ENCODE data around the gene FANCG.

DNA sequence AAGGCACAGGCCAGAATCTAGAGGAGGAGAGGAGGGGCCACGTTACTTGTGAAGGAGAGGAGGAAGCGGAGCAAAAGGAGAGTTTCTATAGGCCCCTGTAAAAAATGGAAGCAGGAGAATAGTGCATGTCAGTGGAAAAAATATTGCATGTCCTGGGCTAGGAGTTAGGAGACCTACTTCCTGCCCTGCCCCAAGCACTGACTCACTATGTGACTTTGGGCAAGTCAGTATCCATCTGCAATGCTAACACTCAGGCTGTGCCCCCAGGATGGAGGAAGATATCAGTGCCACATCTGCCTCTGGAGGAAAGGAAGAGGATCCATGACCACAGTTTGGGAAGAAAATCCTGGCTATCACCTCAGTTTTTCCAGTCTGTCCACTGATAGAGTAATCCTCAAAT lies 9.7 kb upstream of the FANCG start:
- TF ChIP-seq, protein P1, sequence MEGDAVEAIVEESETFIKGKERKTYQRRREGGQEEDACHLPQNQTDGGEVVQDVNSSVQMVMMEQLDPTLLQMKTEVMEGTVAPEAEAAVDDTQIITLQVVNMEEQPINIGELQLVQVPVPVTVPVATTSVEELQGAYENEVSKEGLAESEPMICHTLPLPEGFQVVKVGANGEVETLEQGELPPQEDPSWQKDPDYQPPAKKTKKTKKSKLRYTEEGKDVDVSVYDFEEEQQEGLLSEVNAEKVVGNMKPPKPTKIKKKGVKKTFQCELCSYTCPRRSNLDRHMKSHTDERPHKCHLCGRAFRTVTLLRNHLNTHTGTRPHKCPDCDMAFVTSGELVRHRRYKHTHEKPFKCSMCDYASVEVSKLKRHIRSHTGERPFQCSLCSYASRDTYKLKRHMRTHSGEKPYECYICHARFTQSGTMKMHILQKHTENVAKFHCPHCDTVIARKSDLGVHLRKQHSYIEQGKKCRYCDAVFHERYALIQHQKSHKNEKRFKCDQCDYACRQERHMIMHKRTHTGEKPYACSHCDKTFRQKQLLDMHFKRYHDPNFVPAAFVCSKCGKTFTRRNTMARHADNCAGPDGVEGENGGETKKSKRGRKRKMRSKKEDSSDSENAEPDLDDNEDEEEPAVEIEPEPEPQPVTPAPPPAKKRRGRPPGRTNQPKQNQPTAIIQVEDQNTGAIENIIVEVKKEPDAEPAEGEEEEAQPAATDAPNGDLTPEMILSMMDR (IDR thresholded peaks at IDR 0.05) = no peak
- TF ChIP-seq, protein P2, sequence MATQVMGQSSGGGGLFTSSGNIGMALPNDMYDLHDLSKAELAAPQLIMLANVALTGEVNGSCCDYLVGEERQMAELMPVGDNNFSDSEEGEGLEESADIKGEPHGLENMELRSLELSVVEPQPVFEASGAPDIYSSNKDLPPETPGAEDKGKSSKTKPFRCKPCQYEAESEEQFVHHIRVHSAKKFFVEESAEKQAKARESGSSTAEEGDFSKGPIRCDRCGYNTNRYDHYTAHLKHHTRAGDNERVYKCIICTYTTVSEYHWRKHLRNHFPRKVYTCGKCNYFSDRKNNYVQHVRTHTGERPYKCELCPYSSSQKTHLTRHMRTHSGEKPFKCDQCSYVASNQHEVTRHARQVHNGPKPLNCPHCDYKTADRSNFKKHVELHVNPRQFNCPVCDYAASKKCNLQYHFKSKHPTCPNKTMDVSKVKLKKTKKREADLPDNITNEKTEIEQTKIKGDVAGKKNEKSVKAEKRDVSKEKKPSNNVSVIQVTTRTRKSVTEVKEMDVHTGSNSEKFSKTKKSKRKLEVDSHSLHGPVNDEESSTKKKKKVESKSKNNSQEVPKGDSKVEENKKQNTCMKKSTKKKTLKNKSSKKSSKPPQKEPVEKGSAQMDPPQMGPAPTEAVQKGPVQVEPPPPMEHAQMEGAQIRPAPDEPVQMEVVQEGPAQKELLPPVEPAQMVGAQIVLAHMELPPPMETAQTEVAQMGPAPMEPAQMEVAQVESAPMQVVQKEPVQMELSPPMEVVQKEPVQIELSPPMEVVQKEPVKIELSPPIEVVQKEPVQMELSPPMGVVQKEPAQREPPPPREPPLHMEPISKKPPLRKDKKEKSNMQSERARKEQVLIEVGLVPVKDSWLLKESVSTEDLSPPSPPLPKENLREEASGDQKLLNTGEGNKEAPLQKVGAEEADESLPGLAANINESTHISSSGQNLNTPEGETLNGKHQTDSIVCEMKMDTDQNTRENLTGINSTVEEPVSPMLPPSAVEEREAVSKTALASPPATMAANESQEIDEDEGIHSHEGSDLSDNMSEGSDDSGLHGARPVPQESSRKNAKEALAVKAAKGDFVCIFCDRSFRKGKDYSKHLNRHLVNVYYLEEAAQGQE (IDR thresholded peaks at IDR 0.05; ENCODE audit: insufficient read depth in 1 of 2, low read depth in 2 of 2, low read length in 1 of 2) = no peak
- TF ChIP-seq POLR2AphosphoS5 (IDR thresholded peaks at IDR 0.05; ENCODE audit: low read depth, low read length) (no peak), SIN3A (IDR thresholded peaks at IDR 0.05; ENCODE audit: borderline replicate concordance, insufficient read depth, low read depth, low read length) (no peak), TCF7L2 (IDR thresholded peaks at IDR 0.05; ENCODE audit: low read depth, low read length) (no peak)

All from Panc1 (cell line).